ENCODE measurements around the gene PIEZO1.

PIEZO1 gene

GRCh38 chr16:88702371-88703210 lies 82.4 kb downstream of the PIEZO1 start:
- DNase-seq (ENCODE audit: low spot score) = no peak

GRCh38 chr16:88701581-88702370 lies 83.2 kb downstream of the PIEZO1 start:
- no peak for DNase-seq (ENCODE audit: low spot score)

- DNase-seq (ENCODE audit: low spot score) = peak; percentile 94
These were observed 84.2 kb downstream of the PIEZO1 start for GRCh38 chr16:88700636-88701482.

GRCh38 chr16:88700322-88700635 lies 84.7 kb downstream of the PIEZO1 start:
- DNase-seq (ENCODE audit: low spot score) = no peak

- no peak for DNase-seq (ENCODE audit: low spot score)
These were observed 85.8 kb downstream of the PIEZO1 start for GRCh38 chr16:88699180-88699579.

- no peak for DNase-seq (ENCODE audit: low spot score)
These were observed 86.4 kb downstream of the PIEZO1 start for GRCh38 chr16:88698646-88699045.

- DNase-seq (ENCODE audit: low spot score) = peak; percentile 22
These were observed 87.0 kb downstream of the PIEZO1 start for GRCh38 chr16:88697831-88698615.

- DNase-seq (ENCODE audit: low spot score) = no peak
These were observed 87.7 kb downstream of the PIEZO1 start for GRCh38 chr16:88697116-88697830.

- no peak for DNase-seq (ENCODE audit: low spot score)
These were observed 88.6 kb downstream of the PIEZO1 start for GRCh38 chr16:88696441-88696840.

GRCh38 chr16:88695753-88696152 lies 89.3 kb downstream of the PIEZO1 start:
- DNase-seq (ENCODE audit: low spot score) = no peak

- DNase-seq (ENCODE audit: low spot score) = no peak
These were observed 89.8 kb downstream of the PIEZO1 start for GRCh38 chr16:88695218-88695617.

GRCh38 chr16:88694221-88695087 lies 90.6 kb downstream of the PIEZO1 start:
- DNase-seq (ENCODE audit: low spot score) = no peak

- DNase-seq (ENCODE audit: low spot score) = no peak
These were observed 91.4 kb downstream of the PIEZO1 start for GRCh38 chr16:88693420-88694177.

- no peak for DNase-seq (ENCODE audit: low spot score)
These were observed 92.2 kb downstream of the PIEZO1 start for GRCh38 chr16:88692861-88693260.

- peak; percentile 60 for DNase-seq (ENCODE audit: low spot score)
These were observed 93.0 kb downstream of the PIEZO1 start for GRCh38 chr16:88691924-88692560.

- no peak for DNase-seq (ENCODE audit: low spot score)
These were observed 93.7 kb downstream of the PIEZO1 start for GRCh38 chr16:88691129-88691813.

- DNase-seq (ENCODE audit: low spot score) = no peak
These were observed 94.5 kb downstream of the PIEZO1 start for GRCh38 chr16:88690341-88691128.
